KG1 (cell line): ENCODE results near the gene FHIP2A.

Experiments
- DNase-seq: peaks from one replicate; lab custom pipeline; 2025; lab: John Stamatoyannopoulos, UW

FHIP2A gene

DNA sequence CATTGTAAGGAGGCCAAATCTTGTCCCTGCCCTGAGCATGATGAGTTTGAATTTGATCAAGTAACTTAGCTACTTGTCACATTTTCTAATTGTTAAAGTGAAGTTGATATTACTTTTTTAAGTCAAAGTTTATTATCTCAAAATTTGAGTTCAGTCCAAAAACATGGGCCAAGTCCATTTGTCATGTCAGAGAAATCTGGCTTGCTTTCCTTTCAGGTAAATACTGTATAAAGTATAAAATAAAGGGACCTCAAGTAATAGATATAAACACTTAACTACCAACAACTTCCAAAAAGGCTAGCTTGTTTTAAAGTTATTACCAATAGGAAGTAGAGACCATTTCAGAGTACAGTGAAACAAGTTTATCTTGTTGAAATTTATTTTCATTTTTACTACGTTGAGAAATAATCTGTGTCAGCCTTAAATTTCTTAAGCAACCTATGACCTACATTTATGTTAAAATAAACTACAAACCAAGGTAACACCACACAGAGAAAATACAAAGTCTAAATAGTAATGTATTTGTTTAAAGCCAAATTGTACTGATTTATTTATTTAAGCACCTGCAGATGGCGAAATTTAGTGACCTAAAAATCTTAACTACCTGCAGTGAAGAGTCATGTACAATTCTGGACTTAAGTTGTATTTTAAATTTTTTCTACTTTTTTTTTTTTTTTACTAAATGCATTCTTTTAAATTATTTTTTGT, 36.5 kb downstream of the FHIP2A start:
- no peak for DNase-seq

DNA sequence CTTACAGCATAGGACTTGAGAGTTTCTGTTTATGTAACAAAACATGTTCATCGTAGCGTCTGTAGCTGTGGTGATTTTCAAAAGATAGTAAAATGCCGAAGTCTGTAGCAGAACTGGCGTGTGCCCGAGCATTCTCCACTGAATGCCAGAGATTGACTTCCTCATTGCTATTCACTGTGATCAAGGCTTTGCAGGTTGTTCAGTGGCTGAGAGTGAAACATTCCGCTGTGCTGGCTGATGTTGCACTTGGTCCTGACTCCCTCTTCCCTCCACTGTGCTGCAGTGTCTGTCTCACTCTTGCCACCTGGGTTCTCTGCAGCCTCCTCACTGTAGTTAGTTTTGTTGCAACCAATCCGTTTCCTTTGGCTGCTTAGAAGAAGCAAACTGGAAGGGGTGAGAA, 37.6 kb downstream of the FHIP2A start:
- no peak for DNase-seq

DNA sequence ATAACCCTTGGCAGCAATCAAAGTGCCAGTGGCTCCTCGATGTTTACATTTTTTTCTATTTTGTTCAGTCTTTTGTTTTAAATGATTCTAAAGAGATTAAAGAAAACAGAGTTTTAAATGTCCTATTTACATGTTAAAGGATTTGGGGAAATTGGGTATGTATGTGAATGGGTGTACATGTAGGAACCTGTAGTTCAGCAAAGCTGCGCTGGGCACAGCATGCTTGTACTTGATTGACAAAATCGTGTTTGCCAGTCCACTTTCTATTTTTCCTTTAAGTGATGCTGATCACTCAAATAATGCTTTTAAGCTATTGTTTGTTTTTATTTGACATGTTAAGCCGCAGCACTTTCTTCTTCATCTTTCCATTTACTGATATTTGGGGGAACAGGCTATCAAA, 40.9 kb downstream of the FHIP2A start:
- no peak for DNase-seq

GRCh38 chr10:114867365-114867764, 45.8 kb downstream of the FHIP2A start:
- DNase-seq = no peak

DNA sequence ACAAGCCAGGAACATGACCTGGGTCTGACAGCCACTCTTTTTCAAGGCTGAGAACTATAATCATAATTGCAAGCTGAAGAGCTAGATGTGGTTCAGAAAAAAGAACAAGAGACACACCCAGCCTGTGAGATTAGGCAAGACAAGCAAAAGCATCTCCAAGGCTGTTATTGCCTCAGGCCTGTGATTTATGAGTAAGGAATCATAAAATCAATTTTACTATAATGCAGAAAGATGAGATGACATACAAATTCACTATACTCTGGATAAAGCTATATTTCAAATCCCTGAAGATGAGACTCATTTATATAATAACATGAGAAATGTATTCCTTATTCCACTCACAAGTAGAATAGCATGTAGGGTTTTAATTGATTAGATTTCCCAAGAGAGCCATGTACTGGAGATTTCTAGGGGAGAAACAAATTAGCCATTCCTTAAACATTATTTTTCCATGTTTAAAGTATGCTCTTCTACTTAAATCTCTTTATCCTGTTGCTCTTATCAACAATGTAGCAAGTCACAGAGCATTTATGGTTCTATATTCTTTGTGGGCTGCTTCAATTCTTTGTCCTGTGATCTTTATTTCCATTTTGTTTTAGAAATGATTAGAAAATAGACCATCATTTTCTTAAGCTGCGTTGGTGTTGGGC, 47.4 kb downstream of the FHIP2A start:
- DNase-seq = no peak

- DNase-seq = no peak
These were observed 47.9 kb downstream of the FHIP2A start for GRCh38 chr10:114869520-114869892.

DNA sequence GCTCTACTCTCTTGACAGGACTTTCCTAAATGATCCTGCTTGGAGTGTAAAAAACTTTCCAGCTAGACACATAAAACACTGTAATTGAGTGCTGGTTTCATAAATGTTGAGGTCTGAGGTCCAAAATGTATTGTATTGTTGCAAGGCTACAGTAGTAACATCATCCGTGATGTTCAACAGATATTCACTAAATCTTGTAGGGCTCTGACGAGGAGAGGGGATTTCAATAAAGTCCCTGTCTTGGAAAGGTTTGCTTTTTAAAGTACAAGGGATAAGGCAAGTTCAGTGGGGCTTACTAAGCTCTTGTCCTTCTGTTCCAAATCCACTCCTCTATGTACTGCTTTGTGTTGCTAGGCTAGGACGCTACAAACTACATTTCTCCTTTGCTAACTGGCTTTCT, 48.9 kb downstream of the FHIP2A start:
- no peak for DNase-seq

DNA sequence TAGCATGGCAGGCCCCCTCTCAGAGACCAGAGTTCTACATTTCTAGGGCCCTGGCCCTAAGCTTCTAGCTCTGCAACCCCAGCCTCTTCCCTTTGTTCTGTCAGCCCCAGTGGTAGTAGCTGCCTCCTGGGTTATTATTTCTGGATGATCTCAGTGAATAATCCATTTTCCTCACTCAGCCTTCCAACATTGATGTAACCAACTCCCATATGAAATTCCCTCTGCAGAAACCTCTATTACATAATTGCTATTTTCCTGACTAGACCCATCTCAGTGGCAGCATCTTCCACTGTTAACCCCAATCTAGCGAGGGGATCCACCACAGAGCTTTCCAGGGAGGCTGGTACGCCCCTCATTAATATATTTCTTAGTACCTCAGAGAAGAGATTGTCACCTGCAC, 49.8 kb downstream of the FHIP2A start:
- DNase-seq = no peak
